ENCODE measurements around the gene MPPED2. TPM values are rescaled to one million over a fixed set of nuclear protein-coding genes. Genes with fewer than 3 reads are reported as not detected.

The MPPED2 gene
- total and polyA plus RNA-seq, 12 donors = 2.2 to 15.1 (median 10.4) TPM

DNA sequence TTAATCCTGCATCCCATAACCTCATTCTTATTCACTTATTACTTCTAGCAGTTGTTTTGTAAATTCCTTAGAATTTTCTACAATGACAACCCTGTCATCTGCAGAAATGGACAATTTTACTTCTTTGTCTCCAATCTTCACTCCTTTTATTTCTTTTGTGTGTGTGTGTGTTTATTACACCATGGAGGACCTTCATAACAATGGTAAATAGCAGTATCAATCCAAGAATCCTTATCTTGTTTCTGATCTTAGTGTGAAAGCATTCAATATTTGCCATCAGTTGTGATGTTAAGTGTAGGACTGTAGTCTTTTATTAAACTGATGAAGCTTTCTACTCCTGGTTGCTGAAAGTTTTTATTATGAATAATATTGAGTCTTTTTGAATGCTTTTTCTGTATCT lies 109.1 kb downstream of the MPPED2 start:
- no peaks in the 10 kb centered on the region for H3K36me3 ChIP-seq
- peak overlapping the region in 2 of 10 donors; percentile 69 to 70 for H3K27ac ChIP-seq
- DNase-seq (no peak), ATAC-seq (no peak)
- H3K4me3 ChIP-seq = no peak overlapping the region
- TF ChIP-seq, protein P1, sequence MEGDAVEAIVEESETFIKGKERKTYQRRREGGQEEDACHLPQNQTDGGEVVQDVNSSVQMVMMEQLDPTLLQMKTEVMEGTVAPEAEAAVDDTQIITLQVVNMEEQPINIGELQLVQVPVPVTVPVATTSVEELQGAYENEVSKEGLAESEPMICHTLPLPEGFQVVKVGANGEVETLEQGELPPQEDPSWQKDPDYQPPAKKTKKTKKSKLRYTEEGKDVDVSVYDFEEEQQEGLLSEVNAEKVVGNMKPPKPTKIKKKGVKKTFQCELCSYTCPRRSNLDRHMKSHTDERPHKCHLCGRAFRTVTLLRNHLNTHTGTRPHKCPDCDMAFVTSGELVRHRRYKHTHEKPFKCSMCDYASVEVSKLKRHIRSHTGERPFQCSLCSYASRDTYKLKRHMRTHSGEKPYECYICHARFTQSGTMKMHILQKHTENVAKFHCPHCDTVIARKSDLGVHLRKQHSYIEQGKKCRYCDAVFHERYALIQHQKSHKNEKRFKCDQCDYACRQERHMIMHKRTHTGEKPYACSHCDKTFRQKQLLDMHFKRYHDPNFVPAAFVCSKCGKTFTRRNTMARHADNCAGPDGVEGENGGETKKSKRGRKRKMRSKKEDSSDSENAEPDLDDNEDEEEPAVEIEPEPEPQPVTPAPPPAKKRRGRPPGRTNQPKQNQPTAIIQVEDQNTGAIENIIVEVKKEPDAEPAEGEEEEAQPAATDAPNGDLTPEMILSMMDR (IDR thresholded peaks at IDR 0.05) = no peak
- peaks cover 8 to 69% (median 35%) of the 10 kb centered on the region in 9 donors for H3K4me1 ChIP-seq
- no peaks in the 10 kb centered on the region for H3K27me3 ChIP-seq
- H3K9me3 ChIP-seq = no peaks in the 10 kb centered on the region
- intact Hi-C loops (cut with DNase I) = loop anchor here in 1 of 10 donors (10.0 kb wide), 1 partner anchor 108 kb away; the partner anchor contains the start of gene MPPED2

DNA sequence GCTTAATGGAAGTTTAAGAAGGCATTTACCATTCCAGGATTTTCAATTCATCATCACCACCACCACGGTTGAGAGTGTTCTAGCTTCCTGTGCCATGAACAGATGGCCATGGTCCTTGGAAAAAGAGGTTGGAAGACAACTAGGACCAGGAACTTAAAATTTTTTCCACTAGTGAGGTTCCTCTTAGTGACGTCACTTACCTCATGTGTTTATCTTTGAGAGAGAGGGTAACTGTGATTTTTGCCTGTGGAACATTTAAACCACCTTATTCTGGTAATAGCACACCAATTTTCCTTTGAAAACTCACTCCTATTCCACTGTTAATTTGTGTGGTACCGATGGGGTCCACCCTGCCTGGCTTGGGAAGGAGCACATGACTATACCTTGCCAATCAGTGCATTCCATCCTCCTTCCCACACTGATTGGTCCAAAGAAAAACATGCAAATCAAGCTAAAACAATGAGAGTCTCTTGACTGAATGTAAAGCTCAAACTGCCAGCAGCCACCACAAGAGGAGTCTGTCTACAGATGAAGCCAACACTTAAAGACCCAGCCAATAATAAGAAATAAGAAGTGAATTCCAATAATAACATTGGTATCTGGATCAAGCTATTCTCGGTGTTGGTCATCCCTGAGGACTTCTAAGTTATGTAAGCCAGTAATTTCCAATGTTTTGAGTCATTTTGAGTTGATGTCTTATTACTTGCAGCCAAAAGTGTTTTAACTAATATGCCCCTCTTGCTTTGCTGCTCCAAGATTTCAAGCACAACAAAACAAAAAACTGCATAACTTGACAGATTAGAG lies 111.8 kb downstream of the MPPED2 start:
- TF ChIP-seq, protein P1 (IDR thresholded peaks at IDR 0.05) = peak in 1 of 9 donors; percentile 18
- no peaks in the 10 kb centered on the region for H3K27me3 ChIP-seq
- no peak overlapping the region for H3K4me3 ChIP-seq
- ATAC-seq (peak in 3 of 8 donors; percentile 17 to 30 (median 24)), DNase-seq (no peak)
- intact Hi-C loops (cut with DNase I) = loop anchor here in 1 of 10 donors (10.0 kb wide), 1 partner anchor 110 kb away; the partner anchor contains the start of gene MPPED2
- no peaks in the 10 kb centered on the region for H3K9me3 ChIP-seq
- no peaks in the 10 kb centered on the region for H3K36me3 ChIP-seq
- peaks cover 2 to 57% (median 14%) of the 10 kb centered on the region in 9 donors for H3K4me1 ChIP-seq
- peak overlapping the region in 1 of 10 donors; percentile 17 for H3K27ac ChIP-seq
- WGBS, 2 donors = 62 to 73% methylated on average over 4 of the region's 4 CpGs

- WGBS, 2 donors = 68 to 74% methylated on average over 2 of the region's 2 CpGs
- ATAC-seq (no peak), DNase-seq (no peak)
- no peaks in the 10 kb centered on the region for H3K9me3 ChIP-seq
- H3K36me3 ChIP-seq = no peaks in the 10 kb centered on the region
- H3K4me1 ChIP-seq = peaks cover 0 to 42% (median 17%) of the 10 kb centered on the region in 9 donors
- TF ChIP-seq, protein P1 (IDR thresholded peaks at IDR 0.05) = no peak
- no peak overlapping the region for H3K27ac ChIP-seq
- intact Hi-C loops (cut with DNase I) = loop anchor here in 1 of 10 donors (10.0 kb wide), 1 partner anchor 114 kb away; the partner anchor contains the start of gene MPPED2
- H3K27me3 ChIP-seq = no peaks in the 10 kb centered on the region
- no peak overlapping the region for H3K4me3 ChIP-seq
These were observed 114.9 kb downstream of the MPPED2 start for GRCh38 chr11:30471244-30471643.

- TF ChIP-seq, protein P1 (IDR thresholded peaks at IDR 0.05) = no peak
- 12 to 17% methylated on average over 2 of the region's 2 CpGs for WGBS, 2 donors
- Histone ChIP-seq H3K27me3 (no peaks in the 10 kb centered on the region), H3K36me3 (no peaks in the 10 kb centered on the region), H3K4me1 (peaks cover 0 to 45% (median 17%) of the 10 kb centered on the region in 9 donors), H3K27ac (peak overlapping the region in 3 of 10 donors; percentile 17 to 49 (median 48)), H3K4me3 (no peak overlapping the region), H3K9me3 (no peaks in the 10 kb centered on the region)
- no peak for DNase-seq
- ATAC-seq = peak in 6 of 8 donors; percentile 25 to 72 (median 56)
- intact Hi-C loops (cut with DNase I) = loop anchor here in 2 of 10 donors (2.0 to 10.0 kb wide), 2 partner anchors 14 to 116 kb away; partner anchors contain the start of gene MPPED2 (in 1 of the 2)
These were observed 117.3 kb downstream of the MPPED2 start for GRCh38 chr11:30468881-30469280.

Measured in heart right ventricle (tissue), 16 donors.